Loucy (cell line): ENCODE data around the gene MEGF6.

Experiments
- H2AFZ ChIP-seq: fragments of 200-600 bp; sonication (generic); 2 replicates; pipeline ENCODE4 v1.6.0; 2016; ENCODE audit warnings: antibody characterized with exemption, mild to moderate bottlenecking, low read length, moderate library complexity
- H3F3A ChIP-seq: fragments of 200-600 bp; 2 replicates; pipeline ENCODE4 v1.6.0; 2016; ENCODE audit warnings: antibody characterized with exemption, low read depth, mild to moderate bottlenecking
- H3K27me3 ChIP-seq: fragments of 200-600 bp; sonication (generic); 2 replicates; pipeline ENCODE4 v1.6.1; 2014; ENCODE audit warnings: low read length, mild to moderate bottlenecking; ENCODE audit not compliant: insufficient read depth, poor library complexity, severe bottlenecking
- H3K36me3 ChIP-seq: fragments of 200-600 bp; sonication (generic); 2 replicates; pipeline ENCODE4 v1.6.1; 2016; ENCODE audit warnings: low read length; ENCODE audit not compliant: insufficient read depth
- H3K4me1 ChIP-seq: fragments of 200-600 bp; sonication (generic); 2 replicates; pipeline ENCODE4 v1.5.1; 2014; ENCODE audit warnings: low read length, mild to moderate bottlenecking; ENCODE audit not compliant: insufficient read depth, poor library complexity, severe bottlenecking
- H3K4me2 ChIP-seq: fragments of 200-600 bp; sonication (generic); 2 replicates; pipeline ENCODE4 v1.6.0; 2014; ENCODE audit warnings: antibody characterized with exemption, low read length, low read depth, mild to moderate bottlenecking; ENCODE audit not compliant: poor library complexity, severe bottlenecking
- H3K4me3 ChIP-seq: fragments of 200-600 bp; sonication (generic); 2 replicates; pipeline ENCODE4 v1.5.1; 2014; ENCODE audit warnings: low read length, mild to moderate bottlenecking, mixed read lengths; ENCODE audit not compliant: poor library complexity, severe bottlenecking
- H3K79me2 ChIP-seq: fragments of 200-600 bp; sonication (generic); 2 replicates; pipeline ENCODE4 v1.6.1; 2014; ENCODE audit warnings: low read length; ENCODE audit not compliant: insufficient read depth
- H3K9ac ChIP-seq: fragments of 200-600 bp; sonication (generic); 2 replicates; pipeline ENCODE4 v1.6.0; 2014; ENCODE audit warnings: mild to moderate bottlenecking, low read depth, low read length, moderate library complexity; ENCODE audit not compliant: poor library complexity, severe bottlenecking
- H3K9me2 ChIP-seq: fragments of 200-600 bp; sonication (generic); replicated peaks from 2 replicates; pipeline ENCODE4 v1.6.1; 2016; ENCODE audit warnings: low read depth, low read length, mixed read lengths
- H3K9me3 ChIP-seq: fragments of 200-600 bp; sonication (generic); 2 replicates; pipeline ENCODE4 v1.6.1; 2014; ENCODE audit warnings: mild to moderate bottlenecking, antibody characterized with exemption, low read length, low read depth; ENCODE audit not compliant: insufficient read depth
- H4K20me1 ChIP-seq: fragments of 200-600 bp; sonication (generic); 2 replicates; pipeline ENCODE4 v1.6.0; 2014; ENCODE audit warnings: antibody characterized with exemption, low read length, mild to moderate bottlenecking; ENCODE audit not compliant: insufficient read depth, poor library complexity, severe bottlenecking
- CTCF ChIP-seq: fragments of 200-600 bp; sonication (generic); conservative IDR thresholded peaks from 2 replicates; pipeline ENCODE4 v1.5.1; 2014; ENCODE audit warnings: mild to moderate bottlenecking, antibody characterized with exemption, low read length
- EZH2phosphoT487 ChIP-seq: fragments of 200-600 bp; IDR thresholded peaks from 2 replicates; pipeline ENCODE4 v1.6.1; 2018; ENCODE audit warnings: antibody characterized with exemption, mild to moderate bottlenecking, moderate library complexity, borderline replicate concordance

MEGF6 gene

GRCh38 chr1:3457910-3458883, 153.1 kb downstream of the MEGF6 start:
- H3K36me3 ChIP-seq = no peaks in the 10 kb centered on the region
- no peaks in the 10 kb centered on the region for H3K9me3 ChIP-seq
- H3K9me2 ChIP-seq = no peaks in the 10 kb centered on the region
- H3F3A ChIP-seq = no peaks in the 10 kb centered on the region
- H4K20me1 ChIP-seq = no peaks in the 10 kb centered on the region
- no peak overlapping the region for H3K4me2 ChIP-seq
- H3K9ac ChIP-seq = no peak overlapping the region
- H3K27me3 ChIP-seq = no peaks in the 10 kb centered on the region
- H2AFZ ChIP-seq = no peak overlapping the region
- no peak overlapping the region for H3K4me3 ChIP-seq
- no peaks in the 10 kb centered on the region for H3K79me2 ChIP-seq
- peaks cover 17% of the 10 kb centered on the region for H3K4me1 ChIP-seq
- TF ChIP-seq EZH2phosphoT487 (no peak), CTCF (no peak)

- TF ChIP-seq CTCF (no peak), EZH2phosphoT487 (no peak)
- H3K27me3 ChIP-seq = no peaks in the 10 kb centered on the region
- no peaks in the 10 kb centered on the region for H3K9me2 ChIP-seq
- no peaks in the 10 kb centered on the region for H3K36me3 ChIP-seq
- H3K4me2 ChIP-seq = no peak overlapping the region
- no peaks in the 10 kb centered on the region for H3K9me3 ChIP-seq
- H3K9ac ChIP-seq = no peak overlapping the region
- no peaks in the 10 kb centered on the region for H4K20me1 ChIP-seq
- no peak overlapping the region for H3K4me3 ChIP-seq
- H3K4me1 ChIP-seq = peaks cover 17% of the 10 kb centered on the region
- H3F3A ChIP-seq = no peaks in the 10 kb centered on the region
- H2AFZ ChIP-seq = no peak overlapping the region
- no peaks in the 10 kb centered on the region for H3K79me2 ChIP-seq
Measured at GRCh38 chr1:3456964-3457909, 154.1 kb downstream of the MEGF6 start.

- Histone ChIP-seq H3K36me3 (no peaks in the 10 kb centered on the region), H3K9me3 (no peaks in the 10 kb centered on the region), H3K27me3 (no peaks in the 10 kb centered on the region), H3K4me2 (no peak overlapping the region), H3K4me1 (peaks cover 17% of the 10 kb centered on the region), H3K9ac (no peak overlapping the region), H2AFZ (no peak overlapping the region), H4K20me1 (no peaks in the 10 kb centered on the region), H3F3A (no peaks in the 10 kb centered on the region), H3K4me3 (no peak overlapping the region), H3K79me2 (no peaks in the 10 kb centered on the region), H3K9me2 (no peaks in the 10 kb centered on the region)
- TF ChIP-seq EZH2phosphoT487 (no peak), CTCF (no peak)
Measured at GRCh38 chr1:3456449-3456963, 154.8 kb downstream of the MEGF6 start.
